ENCODE measurements around the gene CUL7. TPM values are rescaled to one million over a fixed set of nuclear protein-coding genes. Genes with fewer than 3 reads are reported as not detected.
A peak's percentile ranks its signal among the peaks of the same experiment; 100 is the strongest.

Gene CUL7
- total RNA-seq, 4 donors from 2014 or later = 11.9 to 21.3 (median 15.4) TPM

DNA sequence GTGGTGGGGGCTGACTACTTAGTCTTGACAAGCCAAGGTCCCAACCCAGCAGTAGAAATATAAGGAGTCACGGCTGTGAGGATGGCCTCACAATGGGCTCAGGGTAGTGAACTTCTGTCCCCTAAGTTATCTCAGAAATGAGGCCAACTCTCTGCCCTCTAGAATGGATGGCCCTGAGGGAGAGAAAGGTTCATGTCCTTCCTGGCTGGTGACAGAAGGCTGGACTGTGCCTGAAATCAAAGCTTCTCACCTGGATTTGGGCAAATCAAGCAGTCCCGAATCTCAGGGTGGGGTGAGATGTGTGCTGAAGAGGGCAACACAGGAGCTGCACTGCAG is 19.5 kb downstream of the CUL7 start:
- ATAC-seq = no peak
- Histone ChIP-seq H3K4me3 (no peak overlapping the region), H3K4me1 (peaks cover 26 to 30% of the 10 kb centered on the region in 2 donors), H3K36me3 (peaks cover 0 to 44% of the 10 kb centered on the region in 2 donors), H3K27me3 (no peaks in the 10 kb centered on the region), H3K27ac (peak overlapping the region; percentile 42 to 94 (median 92)), H3K9me3 (no peaks in the 10 kb centered on the region)
- no peak for DNase-seq
- TF ChIP-seq POLR2A (IDR thresholded peaks at IDR 0.05) = no peak
- TF ChIP-seq, protein P1, sequence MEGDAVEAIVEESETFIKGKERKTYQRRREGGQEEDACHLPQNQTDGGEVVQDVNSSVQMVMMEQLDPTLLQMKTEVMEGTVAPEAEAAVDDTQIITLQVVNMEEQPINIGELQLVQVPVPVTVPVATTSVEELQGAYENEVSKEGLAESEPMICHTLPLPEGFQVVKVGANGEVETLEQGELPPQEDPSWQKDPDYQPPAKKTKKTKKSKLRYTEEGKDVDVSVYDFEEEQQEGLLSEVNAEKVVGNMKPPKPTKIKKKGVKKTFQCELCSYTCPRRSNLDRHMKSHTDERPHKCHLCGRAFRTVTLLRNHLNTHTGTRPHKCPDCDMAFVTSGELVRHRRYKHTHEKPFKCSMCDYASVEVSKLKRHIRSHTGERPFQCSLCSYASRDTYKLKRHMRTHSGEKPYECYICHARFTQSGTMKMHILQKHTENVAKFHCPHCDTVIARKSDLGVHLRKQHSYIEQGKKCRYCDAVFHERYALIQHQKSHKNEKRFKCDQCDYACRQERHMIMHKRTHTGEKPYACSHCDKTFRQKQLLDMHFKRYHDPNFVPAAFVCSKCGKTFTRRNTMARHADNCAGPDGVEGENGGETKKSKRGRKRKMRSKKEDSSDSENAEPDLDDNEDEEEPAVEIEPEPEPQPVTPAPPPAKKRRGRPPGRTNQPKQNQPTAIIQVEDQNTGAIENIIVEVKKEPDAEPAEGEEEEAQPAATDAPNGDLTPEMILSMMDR (IDR thresholded peaks at IDR 0.05 in 4 of 5, conservative IDR thresholded peaks at IDR 0.05 in 1 of 5) = no peak
- in situ Hi-C loops (cut with MboI; ENCODE audit: low sequenced_read_pairs in 4 of 4) (no loop called here), intact Hi-C loops (cut with DNase I; ENCODE audit: low total_unique reads) (loop anchor here (2.0 kb wide), 1 partner anchor 19 kb away; the partner anchor contains the start of gene KLHDC3)

- DNase-seq (no peak), ATAC-seq (no peak)
- Histone ChIP-seq H3K4me3 (no peak overlapping the region), H3K36me3 (peaks cover 0 to 44% of the 10 kb centered on the region in 2 donors), H3K27me3 (no peaks in the 10 kb centered on the region), H3K27ac (peak overlapping the region; percentile 42 to 94 (median 92)), H3K4me1 (peaks cover 26 to 28% of the 10 kb centered on the region in 2 donors), H3K9me3 (no peaks in the 10 kb centered on the region)
- in situ Hi-C loops (cut with MboI; ENCODE audit: low sequenced_read_pairs in 4 of 4) (no loop called here), intact Hi-C loops (cut with DNase I; ENCODE audit: low total_unique reads) (loop anchor here (2.0 kb wide), 1 partner anchor 19 kb away; the partner anchor contains the start of gene KLHDC3)
- no peak for TF ChIP-seq POLR2A (IDR thresholded peaks at IDR 0.05)
- TF ChIP-seq, protein P1 (IDR thresholded peaks at IDR 0.05 in 4 of 5, conservative IDR thresholded peaks at IDR 0.05 in 1 of 5) = no peak
Measured at GRCh38 chr6:43033496-43034189, 20.0 kb downstream of the CUL7 start.

DNA sequence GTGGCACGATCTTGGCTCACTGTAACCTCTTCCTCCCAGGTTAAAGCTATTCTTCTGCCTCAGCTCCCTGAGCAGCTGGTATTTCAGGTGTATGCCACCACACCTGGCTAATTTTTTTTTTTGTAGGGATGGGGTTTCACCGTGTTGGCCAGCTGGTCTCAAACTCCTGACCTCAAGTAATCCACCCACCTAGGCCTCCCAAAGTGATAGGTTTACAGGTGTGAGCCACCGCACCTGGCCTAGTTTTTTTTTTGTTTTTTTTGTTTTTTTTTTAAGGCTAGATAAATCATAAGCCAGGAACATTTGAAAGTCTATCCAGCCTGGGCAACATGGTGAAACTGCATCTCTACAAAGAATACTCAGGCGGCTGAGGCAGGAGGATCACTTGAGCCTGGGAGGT is 21.3 kb downstream of the CUL7 start:
- no peaks in the 10 kb centered on the region for H3K9me3 ChIP-seq
- TF ChIP-seq, protein P1 (IDR thresholded peaks at IDR 0.05 in 4 of 5, conservative IDR thresholded peaks at IDR 0.05 in 1 of 5) = no peak
- TF ChIP-seq POLR2A (IDR thresholded peaks at IDR 0.05) = no peak
- intact Hi-C loops (cut with DNase I; ENCODE audit: low total_unique reads) (no loop called here), in situ Hi-C loops (cut with MboI; ENCODE audit: low sequenced_read_pairs in 4 of 4) (no loop called here)
- no peak overlapping the region for H3K4me3 ChIP-seq
- DNase-seq = no peak
- H3K27me3 ChIP-seq = no peaks in the 10 kb centered on the region
- peaks cover 0 to 47% of the 10 kb centered on the region in 2 donors for H3K36me3 ChIP-seq
- ATAC-seq = no peak
- peak overlapping the region in 1 of 4 donors; percentile 48 for H3K27ac ChIP-seq
- peaks cover 25 to 28% of the 10 kb centered on the region in 2 donors for H3K4me1 ChIP-seq

DNA sequence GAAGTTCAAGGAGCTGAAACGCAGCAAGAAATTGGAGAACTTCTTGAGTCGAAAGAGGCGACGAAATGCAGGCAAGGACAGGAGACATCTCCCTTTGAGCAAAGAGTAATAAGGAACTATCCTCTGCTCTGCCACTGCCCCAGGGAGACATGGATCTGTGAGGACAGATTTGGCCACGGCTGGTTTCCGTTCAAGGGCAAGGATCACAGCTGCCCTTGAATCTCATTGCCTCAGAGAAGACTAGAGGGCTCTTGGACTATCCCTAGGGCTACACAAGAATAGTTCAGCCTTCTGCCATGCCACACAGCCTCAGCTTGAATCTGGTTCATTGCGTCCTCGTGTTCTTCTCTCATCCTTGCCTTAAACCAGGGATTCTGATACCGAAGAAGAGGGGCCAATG is 24.5 kb downstream of the CUL7 start:
- in situ Hi-C loops (cut with MboI; ENCODE audit: low sequenced_read_pairs in 4 of 4) (no loop called here), intact Hi-C loops (cut with DNase I; ENCODE audit: low total_unique reads) (no loop called here)
- peak in 1 of 2 donors; percentile 61 for ATAC-seq
- TF ChIP-seq, protein P1 (IDR thresholded peaks at IDR 0.05 in 4 of 5, conservative IDR thresholded peaks at IDR 0.05 in 1 of 5) = no peak
- no peak for TF ChIP-seq POLR2A (IDR thresholded peaks at IDR 0.05)
- Histone ChIP-seq H3K9me3 (no peaks in the 10 kb centered on the region), H3K4me1 (peaks cover 26 to 34% of the 10 kb centered on the region in 2 donors), H3K36me3 (peaks cover 0 to 65% of the 10 kb centered on the region in 2 donors), H3K27me3 (no peaks in the 10 kb centered on the region), H3K27ac (peak overlapping the region in 3 of 4 donors; percentile 1 to 84 (median 10)), H3K4me3 (no peak overlapping the region)
- DNase-seq = peak in 1 of 2 donors; percentile 47
